ENCODE measurements around the gene SLC9A7.
"Not testable (repeated sequence)": the region's sequence is repeated elsewhere in the genome, so short reads cannot be mapped to it uniquely, and the experiment has no call there.

Gene SLC9A7

DNA sequence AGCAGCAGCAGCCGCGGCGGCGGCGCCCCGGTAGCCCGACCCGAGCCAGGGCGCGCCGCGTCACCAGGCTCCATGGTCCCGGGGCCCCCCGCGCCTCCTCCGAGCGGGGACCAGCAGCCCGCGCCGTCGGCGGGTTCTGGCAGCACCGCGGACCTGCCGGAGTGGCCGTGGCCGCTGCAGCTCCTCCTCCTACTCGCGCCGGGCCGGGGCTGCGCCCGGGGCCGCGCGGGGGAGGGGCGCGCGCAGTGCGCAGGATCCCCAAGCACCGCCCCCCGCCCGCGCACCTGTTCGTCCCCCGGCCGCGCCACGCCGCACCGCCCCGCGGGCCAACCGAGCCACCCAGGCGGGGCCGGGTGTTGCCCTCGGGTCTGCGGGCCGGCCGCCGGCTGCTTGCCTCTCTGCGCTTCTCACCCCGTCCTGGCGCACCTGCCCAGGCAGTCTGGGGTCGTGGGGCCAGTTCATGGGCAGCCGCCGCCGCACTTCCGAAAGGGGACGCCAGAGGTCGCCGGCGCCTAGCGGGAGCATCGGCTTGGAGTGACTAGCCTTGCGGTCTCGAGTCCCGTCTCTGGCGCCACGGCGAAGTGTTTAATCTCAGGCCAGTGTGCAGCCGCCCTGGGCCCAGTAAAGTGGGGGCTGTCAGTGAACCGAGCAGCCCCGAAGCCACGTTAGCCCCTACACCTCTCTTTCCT lies at the start of gene SLC9A7:
Gene SLC9A7, minus strand, starts transcription at position 163 of the 689 bp plus-strand sequence. Its CDS starts 89 bp downstream, at position 74.
- DNase-seq (ENCODE audit: low spot score): peak; percentile 63

GRCh38 chrX:46805270-46805669 lies 46.4 kb upstream of the SLC9A7 start:
- DNase-seq (ENCODE audit: low spot score): no peak

DNA sequence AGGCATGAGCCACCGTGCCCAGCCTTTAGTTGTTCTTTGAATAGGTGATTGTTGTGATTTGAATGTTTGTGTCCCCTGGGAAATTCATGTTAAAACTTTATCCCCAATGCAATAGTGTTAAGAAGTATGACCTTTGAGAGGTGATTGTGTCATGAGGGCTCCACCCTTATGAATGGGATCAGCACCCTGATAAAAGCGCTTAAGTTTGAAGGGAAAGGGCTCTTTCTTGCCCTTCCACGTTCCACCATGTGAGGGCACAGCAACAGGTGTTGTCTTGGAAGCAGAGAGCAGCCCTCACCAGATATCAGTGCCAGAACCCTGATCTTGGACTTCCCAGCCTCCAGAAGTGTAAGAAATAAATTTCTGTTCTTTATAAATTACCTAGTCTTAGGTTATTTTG lies 44.2 kb upstream of the SLC9A7 start:
- no peak for DNase-seq (ENCODE audit: low spot score)

DNA sequence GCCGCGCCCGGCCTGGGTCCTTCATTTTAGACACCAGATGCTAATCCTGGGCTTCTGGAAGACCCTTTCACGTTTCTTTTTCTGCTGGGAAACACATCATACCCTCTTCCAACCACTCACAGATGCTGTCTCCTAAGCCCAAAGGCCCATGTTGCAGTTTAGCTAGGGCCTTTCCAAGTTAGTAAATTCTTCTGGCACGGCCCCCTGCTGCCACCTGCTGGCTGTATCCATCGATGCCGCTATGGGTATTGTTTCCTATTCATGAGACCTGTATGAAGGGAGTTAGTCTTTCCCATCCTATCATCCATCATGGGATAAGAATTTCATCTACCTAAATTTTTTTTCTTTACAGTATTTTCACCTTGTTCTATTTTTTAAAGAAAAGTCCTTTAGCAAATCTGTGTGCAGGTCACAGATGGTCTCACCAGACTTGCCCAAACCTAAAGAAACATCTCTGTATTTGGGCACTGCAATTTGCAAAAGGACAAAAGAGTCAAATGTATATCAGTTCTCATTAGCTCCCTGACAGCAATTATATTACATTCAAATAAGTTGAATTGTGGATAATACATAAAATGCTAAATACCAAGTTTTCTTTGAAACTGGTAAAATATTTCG lies 37.8 kb upstream of the SLC9A7 start:
- DNase-seq (ENCODE audit: low spot score): peak; percentile 78

DNA sequence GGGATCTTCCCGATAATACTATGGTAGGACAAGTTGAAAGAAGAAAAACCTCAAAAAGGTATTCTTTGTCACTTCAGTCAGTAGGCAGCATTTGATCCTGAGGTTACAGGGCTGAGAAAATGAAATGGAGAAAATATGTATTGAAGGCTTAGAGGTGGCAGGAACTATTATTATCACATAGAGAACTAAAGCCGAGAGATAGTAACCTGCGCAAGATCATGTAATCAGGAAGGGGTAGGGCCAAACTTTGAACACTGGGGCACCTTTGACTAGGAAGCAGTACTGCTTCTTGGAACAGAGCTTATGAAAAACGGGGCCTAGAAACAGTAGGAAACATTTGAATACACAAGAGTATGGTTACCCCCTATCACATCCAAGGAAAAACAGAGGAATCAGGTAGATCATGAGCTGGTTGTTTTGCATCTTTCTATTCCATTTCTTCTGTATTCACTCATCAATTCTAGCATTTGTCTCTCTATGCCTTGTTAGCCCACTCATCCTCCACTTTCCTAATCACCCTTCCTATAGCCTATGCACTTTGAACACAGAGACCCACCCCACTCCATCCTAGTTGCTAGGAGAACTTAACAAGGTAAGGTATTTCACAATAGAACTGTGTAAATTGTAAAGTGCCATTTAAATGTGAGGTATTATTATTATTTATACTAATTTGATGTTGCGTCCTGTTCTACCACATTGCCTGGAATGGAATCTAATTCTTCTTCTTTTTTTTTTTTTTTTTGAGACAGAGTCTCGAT lies 34.6 kb upstream of the SLC9A7 start:
- DNase-seq (ENCODE audit: low spot score): no peak

- DNase-seq (ENCODE audit: low spot score): no peak
Observed at GRCh38 chrX:46792810-46793188, 33.9 kb upstream of the SLC9A7 start.

DNA sequence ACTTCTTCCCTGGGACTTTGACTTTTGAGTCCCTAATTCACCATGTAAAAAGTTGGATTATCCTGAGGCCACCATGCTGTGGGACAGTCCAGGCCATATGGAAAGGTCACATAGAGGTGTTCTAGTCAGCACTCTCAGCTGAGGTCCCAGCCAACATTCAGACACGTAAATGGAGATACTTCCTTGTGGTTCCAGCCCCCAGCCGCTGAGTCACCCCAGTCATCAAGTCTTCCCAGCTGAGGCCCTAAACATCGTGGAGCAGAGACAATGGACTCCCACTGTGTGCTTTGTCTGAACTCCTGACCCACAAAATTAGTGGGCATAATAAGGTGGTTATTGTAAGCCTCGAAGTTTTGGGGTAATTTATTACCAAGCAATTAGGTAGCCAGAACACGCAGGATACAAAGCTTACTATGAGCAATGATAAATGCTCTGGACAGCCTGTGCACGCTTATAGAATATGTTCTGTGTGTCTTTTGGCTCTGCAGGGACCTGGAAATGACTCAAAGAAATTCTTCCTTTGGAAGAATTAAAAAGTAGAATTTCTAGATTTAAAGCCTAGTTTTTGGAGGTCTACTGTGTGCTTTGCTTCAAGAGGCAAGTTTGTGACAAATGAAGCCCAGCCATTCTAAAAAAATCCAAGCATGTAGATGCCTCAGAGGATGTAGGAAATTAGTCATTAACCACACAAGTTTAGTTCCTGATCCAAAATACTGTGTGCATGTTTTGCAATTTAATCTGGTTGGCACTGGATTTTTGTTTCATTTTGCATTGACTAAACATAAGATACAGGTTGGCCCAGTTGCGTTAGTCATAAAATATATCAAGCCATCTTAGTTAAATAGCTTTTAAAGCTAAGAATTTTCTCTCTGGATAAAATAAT lies 33.2 kb upstream of the SLC9A7 start:
- DNase-seq (ENCODE audit: low spot score): peak; percentile 83

DNA sequence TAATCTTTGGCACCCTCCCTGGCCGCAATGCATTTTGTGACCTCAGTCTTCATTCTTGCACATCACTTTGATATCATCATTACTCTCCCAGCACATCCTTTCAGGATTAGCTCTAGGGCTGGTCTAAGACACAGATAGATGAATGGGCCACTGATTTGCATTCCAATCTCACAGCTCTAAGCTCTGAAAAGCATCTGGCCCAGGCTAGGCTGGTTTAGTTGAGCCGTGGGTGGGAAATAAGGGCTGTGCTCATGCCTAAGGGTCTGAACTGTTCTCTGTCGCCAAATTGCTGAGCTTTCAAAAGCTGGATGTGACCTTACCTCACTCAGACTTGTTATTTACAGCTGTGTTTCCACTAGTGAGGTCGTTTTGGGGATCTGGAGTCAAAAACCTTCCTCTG lies 30.0 kb upstream of the SLC9A7 start:
- peak; percentile 50 for DNase-seq (ENCODE audit: low spot score)

DNA sequence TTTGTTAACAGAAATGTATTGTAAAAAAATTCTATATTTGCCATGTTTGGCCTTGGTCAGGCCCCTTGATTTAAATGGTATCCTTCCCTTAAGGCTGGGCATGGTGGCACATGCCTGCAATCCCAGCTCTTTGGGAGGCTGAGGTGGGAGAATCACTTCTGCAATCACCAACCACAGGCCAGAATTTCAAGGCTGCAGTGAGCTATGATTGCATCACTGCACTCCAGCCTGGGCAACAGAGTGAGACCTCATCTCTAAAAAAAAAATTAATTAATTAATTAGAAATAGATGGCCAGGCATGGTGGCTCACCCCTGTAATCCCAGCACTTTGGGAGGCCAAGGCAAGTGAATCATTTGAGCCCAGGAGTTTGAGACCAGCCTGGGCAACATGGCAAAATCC lies 25.5 kb upstream of the SLC9A7 start:
- DNase-seq (ENCODE audit: low spot score): not testable (repeated sequence)

- DNase-seq (ENCODE audit: low spot score): no peak
Observed at GRCh38 chrX:46782034-46782433, 23.1 kb upstream of the SLC9A7 start.

GRCh38 chrX:46777971-46778810 lies 19.3 kb upstream of the SLC9A7 start:
- DNase-seq (ENCODE audit: low spot score): no peak

DNA sequence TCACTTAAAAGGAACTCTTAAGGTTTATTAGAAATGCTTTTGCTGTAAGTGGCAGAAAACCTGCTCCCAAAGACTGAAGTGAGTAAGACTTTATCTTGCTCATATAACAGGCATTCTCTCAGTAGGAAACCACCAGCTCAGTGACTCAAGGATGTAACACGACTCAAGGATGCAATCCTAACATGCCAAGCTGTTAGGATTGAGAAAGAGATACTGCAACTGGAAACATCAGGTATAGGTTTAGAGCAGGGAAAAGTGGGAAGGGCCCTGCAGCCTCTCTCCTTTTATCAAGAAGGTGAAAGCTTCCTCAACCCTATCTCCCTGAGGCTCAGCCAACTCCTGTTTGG lies 11.9 kb upstream of the SLC9A7 start:
- peak; percentile 72 for DNase-seq (ENCODE audit: low spot score)

DNA sequence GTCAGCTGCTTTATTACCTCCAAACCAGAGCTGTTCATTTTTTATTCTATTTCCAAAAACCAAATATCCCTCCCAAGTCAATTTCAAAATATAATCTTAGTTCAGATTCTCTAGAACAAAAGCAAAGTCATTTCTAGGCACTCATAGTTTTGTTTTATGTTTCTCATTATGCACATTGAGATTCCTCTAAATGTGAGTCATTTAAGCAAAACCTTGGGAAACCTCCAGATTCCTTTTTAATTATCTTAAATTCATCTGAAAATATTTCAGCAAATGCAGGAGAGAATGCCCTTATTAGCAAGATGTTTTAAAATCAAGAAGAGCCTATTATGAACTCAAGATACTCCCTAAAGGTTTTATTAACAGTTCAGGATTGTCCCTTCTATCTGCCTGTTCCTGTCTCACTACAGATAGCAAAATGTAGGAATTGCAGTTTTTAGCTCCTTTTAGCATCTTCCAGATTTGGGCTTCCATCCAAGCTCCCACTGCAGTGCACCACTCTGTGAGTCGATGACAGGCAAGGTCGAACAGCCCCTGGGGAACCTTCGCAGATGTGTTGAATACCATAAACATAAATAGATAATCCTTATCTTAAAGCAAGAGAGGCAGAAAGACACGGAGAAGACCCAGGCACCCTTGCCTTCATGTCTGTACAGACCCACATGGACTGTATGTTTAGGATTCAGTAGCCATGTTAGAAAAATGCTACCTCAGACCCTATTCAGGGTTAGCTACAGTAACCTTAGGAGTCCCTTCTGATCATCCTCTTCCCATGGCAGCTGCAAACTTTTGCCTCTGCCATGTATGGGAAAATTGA lies 11.3 kb upstream of the SLC9A7 start:
- peak; percentile 11 for DNase-seq (ENCODE audit: low spot score)

DNA sequence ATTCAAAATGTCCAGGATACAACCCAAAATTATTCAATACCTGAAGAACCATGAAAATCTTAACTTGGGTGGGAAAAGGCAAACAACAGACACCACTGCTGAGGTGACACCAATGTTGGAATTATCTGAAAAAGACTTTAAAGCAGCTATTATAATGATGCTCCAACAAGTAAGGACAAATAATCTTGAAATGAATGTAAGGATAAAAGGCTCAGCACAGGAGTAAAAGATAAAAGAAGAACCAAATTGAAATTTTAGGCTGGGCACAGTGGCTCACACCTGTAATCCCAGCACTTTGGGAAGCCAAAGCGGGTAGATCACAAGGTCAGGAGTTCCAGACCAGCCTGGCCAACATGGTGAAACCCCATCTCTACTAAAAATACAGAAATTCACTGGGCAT lies 4.0 kb upstream of the SLC9A7 start:
- DNase-seq (ENCODE audit: low spot score): no peak

- DNase-seq (ENCODE audit: low spot score): no peak
Observed at GRCh38 chrX:46759645-46759974, 692 bp upstream of the SLC9A7 start.

GRCh38 chrX:46758163-46758955 lies 559 bp downstream of the SLC9A7 start:
- DNase-seq (ENCODE audit: low spot score): no peak

DNA sequence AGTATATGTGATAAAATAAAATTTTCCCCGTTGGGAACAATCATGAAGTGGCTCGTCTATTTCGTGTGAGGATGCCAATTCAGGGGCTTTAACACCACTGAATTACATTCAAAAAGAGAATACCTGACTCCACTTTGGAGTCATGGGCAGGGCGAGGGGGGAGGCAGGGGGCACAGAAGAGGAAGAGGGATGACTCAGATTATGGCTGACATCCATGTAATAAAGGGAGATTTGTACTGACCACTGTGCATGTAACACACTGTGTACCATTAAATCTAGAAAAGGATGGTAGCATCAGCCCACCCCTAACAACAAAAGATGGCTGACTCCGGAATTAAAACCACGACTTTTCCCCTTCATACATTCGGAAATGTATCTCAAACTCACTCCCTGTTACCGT lies 1.3 kb downstream of the SLC9A7 start:
- no peak for DNase-seq (ENCODE audit: low spot score)

DNA sequence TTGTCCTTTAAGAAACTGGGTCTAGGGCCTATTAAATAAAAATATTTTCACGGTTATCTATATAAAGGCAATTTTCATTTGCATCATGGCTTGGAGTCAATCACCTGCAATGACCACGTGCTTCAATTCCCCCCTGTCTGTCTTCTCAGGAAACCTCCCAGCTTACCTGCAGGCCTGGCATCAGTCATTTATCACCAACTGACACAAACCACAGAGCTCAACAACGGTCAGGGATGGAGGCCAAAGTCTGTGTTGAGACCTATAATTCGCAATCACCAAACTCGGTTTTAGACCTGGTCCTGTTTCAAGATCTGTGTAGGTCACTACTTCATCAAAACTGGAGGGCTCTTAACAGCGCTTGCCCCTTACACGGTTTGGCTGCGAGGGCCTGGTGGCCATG lies 1.9 kb downstream of the SLC9A7 start:
- no peak for DNase-seq (ENCODE audit: low spot score)

- DNase-seq (ENCODE audit: low spot score): no peak
Observed at GRCh38 chrX:46755671-46756070, 3.2 kb downstream of the SLC9A7 start.

GRCh38 chrX:46754586-46755061 lies 4.3 kb downstream of the SLC9A7 start:
- DNase-seq (ENCODE audit: low spot score): no peak

Data from AG08395 (cell line).